HCT116 (cell line): Measurements from ENCODE around the gene RCC2. TPM values are rescaled to one million over a fixed set of nuclear protein-coding genes. Genes with fewer than 3 reads are reported as not detected.

Experiments used
- ATAC-seq: fragments of 200-7000 bp; cut with Tn5 transposase; 2 replicates; pipeline ENCODE4 v1.9.1; 2020; ENCODE audit warnings: mild to moderate bottlenecking, moderate library complexity
- BruUV-seq: library from RNA; stranded (reverse); fragments of 400-500 nt; replicated peaks from 2 replicates; lab custom pipeline; 2021; lab: Mats Ljungman, UMichigan
- CTCF ChIA-PET: fragments of 300-600 bp; sonication (Branson Sonifier 250); formaldehyde crosslinking; loops from one replicate; lab custom pipeline; 2021; ENCODE audit warnings: antibody characterized with exemption; lab: Charles Lee
- POLR2A ChIA-PET: fragments of 300-600, 350-600 bp; sonication (Branson Sonifier 250); formaldehyde crosslinking; loops from one replicate; lab custom pipeline; 2021; ENCODE audit warnings: antibody characterized with exemption; lab: Charles Lee
- RAD21 ChIA-PET, 2 experiments: fragments of 300-600 bp; sonication (Branson Sonifier 250); formaldehyde crosslinking; loops; one replicate each; lab custom pipeline; 2023; ENCODE audit warnings: low total read pairs in 2 of 2; ENCODE audit not compliant: uncharacterized antibody in 2 of 2, unreplicated experiment in 2 of 2, low non-redundant PET in 1 of 2; lab: Charles Lee
- DNase-seq: peaks from one replicate; pipeline ENCODE4 v3.0.0-alpha.2; 2010; ENCODE audit warnings: low read depth, low spot score
- H2AFZ ChIP-seq: fragments of 200-600 bp; shearing (Covaris generic), sonication (generic); 2 replicates; pipeline ENCODE4 v1.6.1; 2017; ENCODE audit warnings: low read depth, mixed run types, mixed read lengths, antibody characterized with exemption, low read length; ENCODE audit not compliant: poor library complexity, severe bottlenecking
- H3K27ac ChIP-seq: 2 replicates; pipeline ENCODE4 v1.5.1; 2012; ENCODE audit warnings: low read depth, low read length
- H3K27me3 ChIP-seq: fragments of 200-600 bp; sonication (generic); 2 replicates; pipeline ENCODE4 v1.6.1; 2016; ENCODE audit warnings: mixed run types, low read length, mixed read lengths; ENCODE audit not compliant: insufficient read depth
- H3K36me3 ChIP-seq, 2 experiments: fragments of 200-500 bp in 1 of 2; fragments of 200-600 bp in 1 of 2; sonication (Bioruptor generic) in 1 of 2; sonication (generic) in 1 of 2; 2 replicates each; pipeline versions ENCODE4 v1.5.1 to v1.6.1; 2014 to 2016; ENCODE audit warnings: low read length in 2 of 2, inconsistent platforms in 1 of 2, mixed read lengths in 1 of 2, mixed run types in 1 of 2; ENCODE audit not compliant: insufficient read depth in 2 of 2, control insufficient read depth in 1 of 2
- H3K4me1 ChIP-seq, 2 experiments: fragments of 200-600 bp in 1 of 2; sonication (generic) in 1 of 2; 2 replicates each; pipeline versions ENCODE4 v1.5.1 to v1.6.1; 2012 to 2017; ENCODE audit warnings: low read length in 2 of 2, inconsistent platforms in 1 of 2, mild to moderate bottlenecking in 1 of 2, mixed read lengths in 1 of 2, mixed run types in 1 of 2, moderate library complexity in 1 of 2; ENCODE audit not compliant: insufficient read depth in 2 of 2, control insufficient read depth in 1 of 2
- H3K4me2 ChIP-seq: fragments of 200-600 bp; sonication (generic); 2 replicates; pipeline ENCODE4 v1.6.1; 2017; ENCODE audit warnings: mixed run types, low read length, mixed read lengths
- H3K4me3 ChIP-seq, 2 experiments: fragments of 200-600 bp in 1 of 2; sonication (generic) in 1 of 2; replicated peaks in 1 of 2; 2 replicates each; pipeline ENCODE4 v1.5.1; 2011 to 2016; ENCODE audit warnings: low read length in 2 of 2, control low read depth in 1 of 2, low read depth in 1 of 2, mild to moderate bottlenecking in 1 of 2, mixed read lengths in 1 of 2, mixed run types in 1 of 2
- H3K79me2 ChIP-seq: fragments of 200-600 bp; sonication (generic); 2 replicates; pipeline ENCODE4 v1.6.1; 2017; ENCODE audit warnings: mild to moderate bottlenecking, mixed run types, low read length, moderate library complexity, mixed read lengths; ENCODE audit not compliant: insufficient read depth
- H3K9ac ChIP-seq: fragments of 200-600 bp; sonication (generic); 2 replicates; pipeline ENCODE4 v1.6.1; 2016; ENCODE audit warnings: low read length, mixed read lengths
- H3K9me2 ChIP-seq: fragments of 200-600 bp; sonication (generic), shearing (Covaris generic); 2 replicates; pipeline ENCODE4 v1.6.1; 2017; ENCODE audit warnings: mixed run types, mild to moderate bottlenecking, moderate library complexity; ENCODE audit not compliant: insufficient read depth
- H3K9me3 ChIP-seq, 2 experiments: fragments of 200-500 bp in 1 of 2; fragments of 200-600 bp in 1 of 2; sonication (Bioruptor generic) in 1 of 2; sonication (generic) in 1 of 2; 2 replicates each; pipeline ENCODE4 v1.6.1; 2014 to 2017; ENCODE audit warnings: low read length in 2 of 2, mixed read lengths in 2 of 2, inconsistent platforms in 1 of 2, low read depth in 1 of 2, mild to moderate bottlenecking in 1 of 2, mixed run types in 1 of 2, moderate library complexity in 1 of 2; ENCODE audit not compliant: control insufficient read depth in 1 of 2, insufficient read depth in 1 of 2
- H4K20me1 ChIP-seq: fragments of 200-600 bp; sonication (generic), shearing (Covaris generic); 2 replicates; pipeline ENCODE4 v1.6.1; 2017; ENCODE audit warnings: mixed run types, mild to moderate bottlenecking, moderate library complexity; ENCODE audit not compliant: insufficient read depth
- ATF3 ChIP-seq: IDR thresholded peaks from 2 replicates; pipeline ENCODE4 v1.6.1; 2012
- CBX3 ChIP-seq: IDR thresholded peaks from 2 replicates; pipeline ENCODE4 v1.6.1; 2012; ENCODE audit warnings: low read depth
- CTCF ChIP-seq, 3 experiments: fragments of 200-600 bp in 1 of 3; sonication (generic) in 1 of 3; IDR thresholded peaks in 2 of 3; conservative IDR thresholded peaks in 1 of 3; 2 replicates each; pipeline ENCODE4 v1.5.1; 2012 to 2017; ENCODE audit warnings: low read depth in 2 of 3, low read length in 2 of 3, antibody characterized with exemption in 1 of 3, borderline replicate concordance in 1 of 3, control low read depth in 1 of 3, mild to moderate bottlenecking in 1 of 3, mixed read lengths in 1 of 3, mixed run types in 1 of 3, moderate library complexity in 1 of 3; ENCODE audit not compliant: insufficient read depth in 1 of 3
- EGR1 ChIP-seq: IDR thresholded peaks from 2 replicates; pipeline ENCODE4 v1.6.1; 2012; ENCODE audit warnings: low read depth
- JUND ChIP-seq: IDR thresholded peaks from 2 replicates; pipeline ENCODE4 v1.6.1; 2012
- POLR2AphosphoS5 ChIP-seq: IDR thresholded peaks from 2 replicates; pipeline ENCODE4 v1.6.1; 2011; ENCODE audit warnings: mild to moderate bottlenecking, low read depth, low read length, moderate library complexity
- SP1 ChIP-seq: IDR thresholded peaks from 2 replicates; pipeline ENCODE4 v1.6.1; 2012; ENCODE audit warnings: low read depth
- SRF ChIP-seq: IDR thresholded peaks from 2 replicates; pipeline ENCODE4 v1.6.1; 2012; ENCODE audit warnings: low read depth
- TCF7L2 ChIP-seq: IDR thresholded peaks from 2 replicates; pipeline ENCODE4 v1.7.0; 2011; ENCODE audit warnings: borderline replicate concordance, inconsistent platforms; ENCODE audit not compliant: insufficient read depth, insufficient read length; ENCODE audit errors: extremely low read depth
- YY1 ChIP-seq: IDR thresholded peaks from 2 replicates; pipeline ENCODE4 v1.6.1; 2011; ENCODE audit warnings: low read length, low read depth, moderate library complexity, mild to moderate bottlenecking; ENCODE audit not compliant: insufficient replicate concordance; ENCODE audit errors: extremely low read depth
- ZFX ChIP-seq: fragments of 450-650 bp; IDR thresholded peaks from 2 replicates; pipeline ENCODE4 v1.6.1; 2017
- ZNF274 ChIP-seq: fragments of 200-500 bp; sonication (Bioruptor generic); IDR thresholded peaks from 2 replicates; pipeline ENCODE4 v1.6.1; 2014; ENCODE audit warnings: mild to moderate bottlenecking, low read depth, low read length, inconsistent platforms
- intact Hi-C: fragments of 100-400 bp; cut with micrococcal nuclease; formaldehyde crosslinking; loops from 2 replicates; pipeline ENCODE4 v1.10.0; 2022
- total RNA-seq: library from RNA; stranded (reverse); gene quantifications from one replicate; pipeline ENCODE4 v1.2.1, GENCODE V29; 2021; ENCODE audit not compliant: unreplicated experiment

RCC2 gene
- total RNA-seq, 1 experiment from 2014 or later = 178 TPM

GRCh38 chr1:17472814-17473213, 33.3 kb upstream of the RCC2 start:
- no peaks in the 10 kb centered on the region for H3K9me3 ChIP-seq
- H3K79me2 ChIP-seq = no peaks in the 10 kb centered on the region
- no TSS peak for BruUV-seq
- POLR2A ChIA-PET = no interaction called here
- peak; percentile 25 for ATAC-seq
- TF ChIP-seq ZFX (no peak), TCF7L2 (no peak), CBX3 (no peak), SP1 (no peak), SRF (no peak), ZNF274 (no peak), JUND (no peak), EGR1 (no peak), ATF3 (no peak), YY1 (no peak), CTCF (IDR thresholded peaks at IDR 0.05 in 2 of 3, conservative IDR thresholded peaks at IDR 0.05 in 1 of 3; ENCODE audit: borderline replicate concordance in 1 of 3, insufficient read depth in 1 of 3, low read depth in 2 of 3, low read length in 2 of 3) (no peak), POLR2AphosphoS5 (no peak)
- TF ChIP-seq, all 23 proteins: peak for 0
- Histone ChIP-seq H2AFZ (peak overlapping the region; percentile 78), H3K4me1 (peaks cover 8 to 30% of the 10 kb centered on the region in 2 experiments; a peak in 3 of 4 replicates), H3K27me3 (no peaks in the 10 kb centered on the region), H3K36me3 (no peaks in the 10 kb centered on the region), H3K4me2 (peak overlapping the region; percentile 52), H3K9ac (no peak overlapping the region), H3K27ac (no peak overlapping the region), H4K20me1 (no peaks in the 10 kb centered on the region), H3K4me3 (no peak overlapping the region), H3K9me2 (no peaks in the 10 kb centered on the region)
- intact Hi-C loops = no loop called here
- RAD21 ChIA-PET = no interaction called here
- no peak for DNase-seq
- CTCF ChIA-PET = no interaction called here
